HG03097 (cell line): ENCODE measurements around the gene NOS2.
"Not testable (repeated sequence)": the region's sequence is repeated elsewhere in the genome, so short reads cannot be mapped to it uniquely, and the experiment has no call there.

Source experiments
- ATAC-seq: cut with Tn5 transposase; IDR thresholded peaks from one replicate; pipeline ENCODE4 v1.9.1; 2021; ENCODE audit not compliant: unreplicated experiment, low FRiP score

Gene NOS2

DNA sequence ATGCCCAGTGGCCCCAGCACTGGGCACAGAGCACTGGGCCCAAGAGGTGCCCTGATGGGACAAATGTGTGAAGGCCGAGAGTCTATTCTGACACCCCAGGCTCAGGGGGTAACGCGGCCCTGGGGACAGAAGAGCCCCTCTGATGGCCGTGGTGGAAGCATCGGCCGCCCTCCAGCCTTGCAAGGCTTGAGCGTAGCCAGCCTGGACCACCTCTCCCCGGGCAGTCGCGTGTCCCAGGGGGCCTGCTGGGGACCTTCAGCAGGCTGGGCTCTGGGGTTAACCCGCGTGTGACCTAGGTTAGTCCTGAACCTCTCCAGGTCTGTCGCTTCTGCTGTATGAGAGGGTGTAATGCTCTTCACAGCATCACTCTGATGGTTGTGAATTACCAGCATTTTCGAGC is 40.8 kb downstream of the NOS2 start:
- no peak for ATAC-seq

DNA sequence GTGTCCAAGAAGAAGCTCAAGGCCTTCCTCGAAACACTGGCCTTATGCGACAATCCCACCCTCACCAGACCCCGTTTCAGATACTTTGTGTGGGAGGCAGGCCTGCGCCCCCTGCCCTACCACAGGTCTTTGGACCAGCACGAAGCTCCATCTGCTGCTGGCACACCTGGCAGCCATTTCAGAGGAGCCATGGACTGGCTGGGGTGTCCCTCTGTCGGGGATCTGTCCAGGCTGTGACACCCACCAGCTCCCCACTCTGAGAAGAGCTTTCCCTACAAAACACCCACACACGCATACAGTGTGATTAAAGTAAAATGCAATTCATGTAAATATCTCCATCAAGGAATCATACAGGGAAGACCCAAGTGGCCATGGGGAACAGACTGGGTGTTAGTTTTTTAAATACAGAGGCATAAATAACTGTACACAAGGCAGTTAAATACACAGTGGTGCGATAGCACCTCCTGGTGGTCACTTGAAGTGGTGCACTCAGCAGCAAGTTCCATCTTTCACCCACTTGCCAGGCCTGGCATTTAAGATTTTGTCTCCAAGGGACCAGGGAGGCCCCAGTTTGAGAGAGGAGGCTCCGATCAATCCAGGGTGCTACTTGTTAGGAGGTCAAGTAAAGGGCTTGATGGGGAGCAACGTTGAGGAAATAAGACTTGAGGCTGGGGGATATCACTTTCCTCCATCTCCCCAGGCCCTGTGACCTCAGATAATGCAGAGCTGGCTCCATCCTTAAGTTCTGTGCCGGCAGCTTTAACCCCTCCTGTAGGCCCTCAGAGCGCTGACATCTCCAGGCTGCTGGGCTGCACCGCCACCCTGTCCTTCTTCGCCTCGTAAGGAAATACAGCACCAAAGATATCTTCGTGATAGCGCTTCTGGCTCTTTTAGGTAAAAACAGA is 43.6 kb downstream of the NOS2 start:
- ATAC-seq = no peak

GRCh38 chr17:27755706-27756466 is 44.4 kb downstream of the NOS2 start:
- no peak for ATAC-seq

- ATAC-seq = no peak
Measured at GRCh38 chr17:27754549-27754948, 45.8 kb downstream of the NOS2 start.

- not testable (repeated sequence) for ATAC-seq
Measured at GRCh38 chr17:27753726-27754125, 46.6 kb downstream of the NOS2 start.

DNA sequence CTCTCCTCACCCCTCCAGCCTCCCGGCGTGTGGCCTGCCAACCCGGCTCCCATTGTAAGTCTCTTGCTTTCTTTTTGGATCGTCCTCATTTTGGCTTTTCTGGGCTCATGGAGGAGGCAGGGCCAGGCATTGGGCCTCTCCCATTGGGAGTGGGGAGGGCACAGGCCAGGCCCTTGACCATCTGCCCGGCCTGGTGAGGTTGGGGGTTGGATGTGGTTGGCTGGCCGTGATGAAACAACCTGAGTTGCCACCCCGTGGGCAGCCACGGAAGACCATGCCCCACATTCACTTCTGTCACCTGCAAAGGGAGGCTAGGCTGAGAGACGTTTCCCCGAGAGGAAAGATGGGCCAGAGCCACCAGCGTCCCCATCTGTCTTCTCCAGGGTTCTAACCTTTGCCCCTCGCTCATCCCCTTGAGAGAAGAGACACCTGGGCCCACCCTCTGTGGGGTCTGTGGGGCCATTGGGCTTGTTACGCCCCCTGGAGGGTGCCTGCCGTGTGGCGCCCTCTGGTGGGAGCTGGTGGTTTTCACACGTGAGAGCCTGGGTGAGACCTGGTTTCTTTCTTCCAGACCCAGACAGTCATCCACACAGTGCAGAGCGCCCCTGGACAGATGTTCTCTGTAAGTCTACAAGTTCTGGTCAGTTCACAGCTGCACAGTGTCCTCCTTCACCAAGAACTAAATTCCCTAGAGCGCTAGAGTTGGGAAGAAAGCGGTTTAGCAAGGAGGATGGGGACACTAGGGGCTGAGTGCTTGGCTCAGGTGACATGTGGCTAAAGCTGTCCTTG is 47.3 kb downstream of the NOS2 start:
- ATAC-seq = not testable (repeated sequence)

DNA sequence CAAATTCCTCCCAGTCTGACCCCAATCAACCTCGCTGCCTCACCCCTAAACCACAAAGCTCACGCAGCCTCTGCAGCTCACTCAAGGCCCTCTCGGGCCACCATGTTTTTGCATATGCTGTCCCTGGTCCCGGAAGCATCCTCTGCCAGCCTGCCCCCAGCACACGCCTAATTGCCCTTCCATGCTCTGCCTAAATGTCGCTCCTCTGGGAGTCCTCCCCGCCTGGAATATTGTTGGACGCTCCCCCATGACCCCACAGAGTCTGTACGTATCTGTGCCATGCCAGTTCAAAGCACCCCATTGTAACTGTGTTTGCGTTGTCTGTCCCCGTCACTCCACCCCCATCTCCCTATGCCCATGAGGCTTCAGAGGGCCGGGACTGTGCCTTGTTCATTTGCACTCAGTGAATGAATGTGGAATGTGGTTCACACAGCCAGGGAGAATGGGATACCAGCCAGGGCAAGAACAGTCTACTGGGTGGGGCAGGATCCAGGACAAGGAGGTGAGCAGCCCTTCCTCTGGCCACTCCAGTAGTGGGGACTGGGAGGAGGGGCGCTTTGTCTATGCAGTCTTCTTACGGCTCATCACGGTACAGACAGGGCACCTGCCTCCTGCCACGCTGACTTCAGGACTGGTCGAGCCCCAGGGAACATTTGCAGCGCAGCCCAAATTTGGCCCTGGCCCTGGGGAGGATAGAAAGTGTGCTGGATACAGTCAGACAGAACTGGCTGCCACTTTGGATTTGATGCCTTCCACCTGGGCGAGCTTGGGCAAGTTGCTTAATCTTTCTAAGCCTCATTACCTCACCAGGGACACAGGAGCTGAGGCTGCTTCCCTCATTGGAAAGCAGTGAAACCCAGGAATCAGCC is 48.5 kb downstream of the NOS2 start:
- ATAC-seq = no peak

DNA sequence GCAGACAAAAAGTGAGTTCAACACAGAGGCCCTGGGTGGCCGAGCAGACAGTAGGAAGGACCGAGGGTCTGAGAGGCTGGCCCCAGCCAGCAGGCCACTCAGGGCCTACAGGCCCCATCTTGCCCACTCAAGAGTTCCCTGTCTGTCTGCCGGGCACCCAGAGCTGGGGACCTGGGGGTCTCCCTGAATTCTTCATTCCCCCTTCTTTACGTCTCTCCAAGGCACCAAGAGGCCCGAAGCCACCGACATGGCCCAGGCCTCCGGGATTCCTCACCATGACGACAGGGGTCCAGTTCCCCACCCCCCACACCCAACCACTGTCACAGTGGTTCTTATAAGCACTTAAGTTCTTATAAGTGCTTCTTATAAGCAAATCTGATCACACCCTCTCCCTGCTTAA is 49.2 kb downstream of the NOS2 start:
- no peak for ATAC-seq

- ATAC-seq = not testable (repeated sequence)
Measured at GRCh38 chr17:27749562-27750150, 50.7 kb downstream of the NOS2 start.

DNA sequence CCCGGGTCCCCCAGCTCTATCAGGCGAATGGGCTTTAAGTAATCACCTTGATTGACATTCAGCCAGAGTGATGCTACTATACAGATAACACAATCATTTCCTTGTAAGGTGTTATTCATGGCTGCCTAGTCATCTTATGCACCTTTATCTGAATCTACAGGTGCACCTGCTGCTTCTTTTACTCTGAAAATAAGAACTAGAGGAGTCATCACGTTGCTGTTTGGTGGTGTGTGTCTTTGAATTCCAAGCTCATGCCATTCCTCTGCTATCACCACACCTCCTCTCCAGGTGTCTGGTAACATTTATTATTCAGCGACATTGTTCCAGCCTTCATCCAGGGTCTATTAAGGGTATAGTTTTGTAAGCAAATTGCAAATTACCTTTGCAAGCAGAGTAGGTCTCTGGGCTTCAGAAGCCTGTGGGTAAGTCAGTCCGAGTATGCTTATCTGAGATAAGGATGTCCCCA is 51.9 kb downstream of the NOS2 start:
- ATAC-seq = no peak

DNA sequence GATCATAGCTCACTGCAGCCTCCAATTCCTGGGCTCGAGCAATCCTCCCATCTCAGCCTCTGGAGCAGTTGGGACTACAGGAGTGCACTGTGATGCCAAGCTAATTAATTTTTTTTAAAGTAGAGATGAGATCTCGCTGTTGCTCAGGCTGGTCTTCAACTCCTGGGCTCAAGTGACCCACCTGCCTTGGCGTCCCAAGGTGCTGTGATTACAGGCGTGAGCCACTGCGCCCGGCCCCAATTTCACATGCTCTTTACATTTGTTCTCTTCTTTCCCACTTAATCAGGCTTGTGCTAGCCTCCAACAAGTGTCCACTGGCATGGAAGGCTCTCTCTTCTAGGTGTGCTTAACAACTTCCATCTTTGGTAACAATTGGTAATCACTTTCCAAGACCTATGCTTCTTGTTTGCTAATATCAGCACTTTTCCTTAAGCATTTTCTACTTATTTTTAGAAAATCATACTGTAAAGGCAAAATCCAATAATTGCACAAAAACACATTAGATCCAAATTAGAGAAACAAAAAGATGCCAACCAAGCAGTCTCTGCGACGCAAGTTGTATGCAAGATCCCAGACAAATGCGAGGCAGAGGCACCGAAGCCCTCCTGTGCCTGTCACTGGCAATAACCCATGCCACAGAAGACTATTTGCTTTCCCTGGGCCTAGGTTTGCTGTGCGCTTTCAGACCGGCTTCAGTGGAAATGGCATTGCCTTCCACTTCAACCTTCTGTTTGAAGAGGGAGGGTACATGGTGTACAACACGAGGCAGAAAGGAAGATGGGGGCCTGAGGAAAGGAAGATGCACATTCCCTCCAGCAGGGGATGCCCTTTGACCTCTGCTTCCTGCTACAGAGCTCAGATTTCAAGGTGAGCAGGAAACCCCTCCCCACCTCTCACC is 52.6 kb downstream of the NOS2 start:
- ATAC-seq = no peak

DNA sequence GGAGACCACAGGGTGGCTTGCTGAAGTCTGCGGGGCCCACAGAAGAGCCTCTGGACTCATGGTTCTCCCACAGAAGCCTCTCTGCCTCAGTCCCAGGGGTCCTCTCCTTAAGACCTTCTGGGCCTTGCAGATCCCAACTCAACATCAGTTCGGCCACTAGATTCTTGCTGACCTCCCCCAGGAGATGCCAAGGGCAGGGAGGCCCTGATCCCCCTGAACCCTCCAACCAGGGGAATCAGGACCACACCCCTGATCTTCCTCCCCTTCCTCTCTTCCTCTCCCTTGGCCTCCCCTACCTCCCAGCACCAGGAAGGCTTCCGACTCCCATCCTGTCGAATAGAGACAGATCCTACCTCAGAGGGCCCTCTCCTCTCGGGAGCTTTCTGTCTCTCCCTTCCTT is 53.4 kb downstream of the NOS2 start:
- ATAC-seq = no peak

GRCh38 chr17:27746320-27746719 is 54.0 kb downstream of the NOS2 start:
- ATAC-seq = not testable (repeated sequence)

- ATAC-seq = not testable (repeated sequence)
Measured at GRCh38 chr17:27745207-27745830, 55.0 kb downstream of the NOS2 start.

DNA sequence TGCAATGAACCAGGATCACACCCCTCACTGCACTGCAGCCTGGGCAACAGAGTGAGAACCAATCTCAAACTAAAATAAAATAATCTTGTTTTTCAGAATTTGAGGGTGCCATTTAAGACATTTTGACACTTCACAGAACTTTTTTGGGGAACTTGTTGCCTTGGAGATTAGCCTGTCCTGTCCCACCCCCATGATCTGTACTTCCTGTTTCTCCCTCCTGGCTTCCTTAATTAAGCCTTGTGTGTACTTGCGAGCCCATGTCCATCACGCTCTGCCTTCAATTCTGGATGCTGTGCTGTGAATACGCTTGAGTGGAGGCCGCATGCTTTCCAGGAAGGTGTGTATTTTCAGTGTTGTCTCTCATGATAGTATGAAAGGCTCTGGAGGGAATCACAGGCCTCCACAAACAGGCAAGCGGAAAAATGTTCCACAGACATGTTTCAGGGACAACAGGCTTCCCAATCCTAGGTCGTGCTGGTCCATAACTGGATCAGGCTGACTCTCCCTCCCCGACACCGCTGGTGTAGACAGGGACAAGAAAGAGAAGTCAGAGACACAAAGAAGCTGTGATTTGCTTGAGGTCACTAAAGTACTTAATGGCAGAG is 56.9 kb downstream of the NOS2 start:
- ATAC-seq = no peak

DNA sequence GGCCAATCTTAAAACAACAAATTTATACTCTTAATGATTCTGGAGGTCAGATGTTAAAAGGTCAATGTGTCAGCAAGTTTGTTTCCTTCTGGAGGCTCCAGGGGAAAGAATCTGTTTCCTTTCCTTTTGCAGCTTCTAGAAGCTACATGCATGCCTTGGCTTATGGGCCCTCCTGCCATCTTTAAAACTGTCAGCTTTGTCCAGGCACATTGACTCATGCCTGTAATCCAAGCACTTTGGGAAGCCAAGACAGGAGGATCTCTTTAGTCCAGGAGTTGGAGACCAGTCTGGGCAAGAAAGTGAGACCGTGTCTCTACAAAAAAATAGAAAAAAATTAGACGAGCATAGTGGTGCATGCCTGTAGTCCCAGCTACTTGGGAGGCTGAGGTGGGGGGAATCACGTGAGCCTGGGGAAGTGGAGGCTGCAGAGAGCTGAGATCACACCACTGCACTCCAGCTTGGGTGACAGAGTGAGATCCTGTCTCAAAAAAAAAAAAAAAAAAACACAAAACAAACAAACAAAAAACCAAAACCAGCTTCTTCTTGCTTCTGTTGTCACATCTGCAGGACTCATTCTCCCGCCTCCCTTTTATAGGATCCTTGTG is 58.3 kb downstream of the NOS2 start:
- ATAC-seq = no peak

DNA sequence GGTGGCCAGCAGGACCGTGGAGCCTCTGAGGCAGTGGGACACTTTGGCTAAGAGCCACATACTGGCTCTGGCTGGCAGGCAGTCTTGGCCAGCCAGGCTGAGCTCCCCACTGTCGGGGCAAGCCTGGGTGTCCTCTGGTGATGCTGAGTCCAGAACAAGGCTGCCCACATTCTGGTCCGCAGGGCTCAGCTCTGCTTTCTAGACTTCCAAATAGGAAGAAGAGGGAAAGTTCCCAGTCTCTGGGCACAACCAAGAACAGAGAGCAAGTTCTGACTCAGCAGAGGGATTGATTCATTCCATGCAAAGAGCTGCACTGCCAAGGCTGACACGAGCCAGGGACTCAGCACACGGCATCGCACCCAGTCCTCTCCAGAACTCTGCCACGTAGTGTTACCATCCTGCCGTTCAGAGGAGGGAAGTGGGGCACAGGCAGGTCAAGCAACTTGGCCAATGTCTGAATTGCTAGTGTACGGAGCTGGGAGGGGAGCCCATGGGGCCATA is 58.9 kb downstream of the NOS2 start:
- no peak for ATAC-seq
